Activated T-helper 2 cell treated with anti-CD3 and anti-CD28 coated beads, Interferon-gamma antibody, Interleukin-2, Interleukin-4, amounts not matched to agents 10 μg/mL and 5 μg/mL and 100 μg/mL, durations not matched to agents 14 hours and 24 hours and 36 hours (primary cell): ENCODE results near the gene HOXC12. TPM values are rescaled to one million over a fixed set of nuclear protein-coding genes. Genes with fewer than 3 reads are reported as not detected.

Source experiments
- DNase-seq: peaks from one replicate; pipeline ENCODE4 v3.0.0; 2021; ENCODE audit warnings: low spot score
- H3K27ac Mint-ChIP-seq: one replicate; pipeline ENCODE4 v1.8.0; 2021; ENCODE audit warnings: mixed read lengths
- H3K27me3 Mint-ChIP-seq: one replicate; pipeline ENCODE4 v1.8.0; 2021; ENCODE audit warnings: low read depth, mixed read lengths
- H3K36me3 Mint-ChIP-seq: one replicate; pipeline ENCODE4 v1.8.0; 2021; ENCODE audit warnings: low read depth, mixed read lengths
- H3K4me1 Mint-ChIP-seq: one replicate; pipeline ENCODE4 v1.8.0; 2021; ENCODE audit warnings: low read depth, mixed read lengths
- H3K4me3 Mint-ChIP-seq: one replicate; pipeline ENCODE4 v1.8.0; 2021; ENCODE audit warnings: low read depth, mild to moderate bottlenecking, moderate library complexity, mixed read lengths
- H3K9me3 Mint-ChIP-seq: one replicate; pipeline ENCODE4 v1.8.0; 2021; ENCODE audit warnings: mixed read lengths
- intact Hi-C: fragments of 100-400 bp; cut with micrococcal nuclease; formaldehyde crosslinking; loops from one replicate; pipeline ENCODE4 v1.15.1; 2023
- total RNA-seq: library from RNA; stranded (reverse); gene quantifications from 2 replicates; pipeline ENCODE4 v1.2.3, GENCODE V29; 2022

Gene HOXC12
- total RNA-seq, 1 donor from 2014 or later, result not detected

DNA sequence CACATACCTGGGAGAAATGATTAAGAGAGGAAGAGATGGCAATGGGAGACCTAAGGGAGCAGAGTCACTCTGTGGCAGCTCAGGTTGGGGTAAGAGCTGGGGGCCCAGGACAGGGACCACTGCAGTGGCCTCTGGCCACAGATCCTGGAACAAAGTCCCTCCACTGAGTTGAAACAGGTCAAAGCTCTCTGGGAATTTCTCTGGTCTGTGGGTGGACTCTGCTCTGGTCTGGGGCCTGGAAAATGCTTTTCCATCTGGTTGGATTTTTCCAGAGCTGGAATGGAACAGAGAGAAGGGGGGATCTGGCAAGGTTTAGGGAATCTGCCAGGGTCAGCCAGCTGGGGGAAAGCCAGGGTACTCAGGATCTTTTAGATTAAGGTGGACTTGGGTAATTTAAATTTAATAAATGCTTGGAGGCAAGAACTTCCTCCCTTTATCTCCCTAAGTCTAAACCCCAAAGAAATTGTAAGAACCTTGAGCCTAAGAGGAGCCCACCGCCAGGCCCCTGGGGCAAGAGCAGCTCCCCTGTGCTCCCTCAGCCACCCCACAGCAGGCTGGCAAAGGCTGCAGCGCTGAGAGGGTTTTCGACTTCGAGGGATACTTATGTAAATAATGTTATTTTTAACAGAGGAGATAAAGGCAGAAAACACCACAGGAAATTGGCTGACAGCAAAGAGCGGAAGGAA is 34.0 kb downstream of the HOXC12 start:
- no peak overlapping the region for H3K4me3 Mint-ChIP-seq
- H3K36me3 Mint-ChIP-seq, result no peaks in the 10 kb centered on the region
- no peaks in the 10 kb centered on the region for H3K9me3 Mint-ChIP-seq
- no peak for DNase-seq
- H3K27me3 Mint-ChIP-seq, result peaks cover 91% of the 10 kb centered on the region
- intact Hi-C loops, result no loop called here
- H3K4me1 Mint-ChIP-seq, result peaks cover 21% of the 10 kb centered on the region
- no peak overlapping the region for H3K27ac Mint-ChIP-seq

DNA sequence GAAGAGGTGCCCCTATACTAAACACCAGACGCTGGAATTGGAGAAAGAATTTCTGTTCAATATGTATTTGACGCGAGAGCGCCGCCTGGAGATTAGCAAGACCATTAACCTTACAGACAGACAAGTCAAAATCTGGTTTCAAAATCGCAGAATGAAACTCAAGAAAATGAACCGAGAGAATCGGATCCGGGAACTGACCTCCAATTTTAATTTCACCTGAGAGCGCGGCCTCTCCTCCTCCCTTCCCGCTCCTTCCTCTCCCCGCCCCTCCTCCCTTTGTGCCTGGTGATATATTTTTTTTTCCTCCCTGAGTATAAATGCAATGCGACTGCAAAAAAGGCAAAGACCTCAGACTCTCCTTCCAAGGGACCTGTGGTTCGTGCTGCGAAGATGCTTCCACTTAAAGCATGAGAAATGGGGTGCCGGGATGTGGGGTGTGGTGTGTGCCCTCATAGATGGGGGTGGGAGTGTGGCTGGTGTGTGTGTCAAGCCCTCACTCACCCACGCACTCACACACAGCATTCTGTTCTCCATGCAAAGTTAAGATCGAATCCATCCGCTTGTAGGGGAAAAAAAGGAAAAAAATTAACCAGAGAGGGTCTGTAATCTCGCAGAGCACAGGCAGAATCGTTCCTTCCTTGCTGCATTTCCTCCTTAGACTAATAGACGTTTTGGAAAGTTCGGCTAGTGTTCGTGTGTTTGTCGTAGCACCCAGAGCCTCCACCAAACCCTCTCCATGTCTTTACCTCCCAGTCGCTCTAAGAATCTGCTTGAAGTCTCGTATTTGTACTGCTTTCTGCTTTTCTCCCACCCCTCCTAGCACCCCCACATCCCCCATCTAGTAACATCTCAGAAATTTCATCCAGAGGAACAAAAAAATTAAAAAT is 34.8 kb downstream of the HOXC12 start:
- H3K4me3 Mint-ChIP-seq, result no peak overlapping the region
- intact Hi-C loops, result loop anchor here (10.0 kb wide), 2 partner anchors 55 to 295 kb away; partner anchors contain the start of gene HOXC13
- H3K27me3 Mint-ChIP-seq, result peaks cover 93% of the 10 kb centered on the region
- H3K4me1 Mint-ChIP-seq, result peaks cover 23% of the 10 kb centered on the region
- H3K27ac Mint-ChIP-seq, result no peak overlapping the region
- H3K9me3 Mint-ChIP-seq, result no peaks in the 10 kb centered on the region
- no peak for DNase-seq
- H3K36me3 Mint-ChIP-seq, result no peaks in the 10 kb centered on the region

DNA sequence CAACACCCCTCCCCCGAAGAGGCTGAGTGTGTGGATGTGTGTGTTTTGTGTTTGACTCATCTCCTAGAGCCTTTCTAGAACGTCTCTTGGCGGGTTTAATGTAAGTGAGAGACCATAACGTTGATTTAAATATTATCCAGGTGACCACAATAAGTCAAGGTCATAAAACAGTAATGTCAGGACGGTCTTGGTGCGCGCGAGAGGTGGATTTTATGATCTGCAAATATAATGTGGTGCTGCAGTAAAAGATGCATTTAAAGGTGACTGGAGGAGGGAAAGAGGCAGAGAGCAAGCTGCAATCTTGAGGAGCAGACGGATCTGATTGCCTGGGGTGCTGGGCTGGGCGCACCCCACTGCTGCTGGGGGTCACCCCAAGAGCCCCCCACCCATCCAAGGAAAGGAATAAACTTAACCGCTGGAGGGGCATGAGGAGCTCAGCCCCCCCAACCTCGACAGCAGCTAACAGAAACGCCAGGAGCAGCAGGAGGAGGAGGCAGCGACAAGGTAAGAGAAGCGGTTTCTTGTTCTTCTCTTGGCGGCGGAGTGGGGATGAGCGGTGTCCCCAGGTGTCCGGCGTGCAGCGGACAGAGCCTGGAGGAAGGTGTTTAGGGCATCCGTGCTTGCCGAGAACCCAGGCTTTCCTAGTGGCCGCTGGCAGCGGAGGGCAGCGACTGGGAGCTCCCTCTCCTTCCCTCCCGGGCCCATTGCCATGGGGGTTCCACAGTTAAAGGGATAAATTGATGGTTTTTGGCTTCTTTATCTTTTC is 35.8 kb downstream of the HOXC12 start:
- intact Hi-C loops, result loop anchor here (10.0 kb wide), 2 partner anchors 56 to 296 kb away; partner anchors contain the start of gene HOXC13
- Mint-ChIP-seq H3K9me3 (no peaks in the 10 kb centered on the region), H3K27ac (no peak overlapping the region), H3K27me3 (peaks cover 93% of the 10 kb centered on the region), H3K4me1 (peaks cover 25% of the 10 kb centered on the region), H3K4me3 (no peak overlapping the region), H3K36me3 (no peaks in the 10 kb centered on the region)
- DNase-seq, result no peak

DNA sequence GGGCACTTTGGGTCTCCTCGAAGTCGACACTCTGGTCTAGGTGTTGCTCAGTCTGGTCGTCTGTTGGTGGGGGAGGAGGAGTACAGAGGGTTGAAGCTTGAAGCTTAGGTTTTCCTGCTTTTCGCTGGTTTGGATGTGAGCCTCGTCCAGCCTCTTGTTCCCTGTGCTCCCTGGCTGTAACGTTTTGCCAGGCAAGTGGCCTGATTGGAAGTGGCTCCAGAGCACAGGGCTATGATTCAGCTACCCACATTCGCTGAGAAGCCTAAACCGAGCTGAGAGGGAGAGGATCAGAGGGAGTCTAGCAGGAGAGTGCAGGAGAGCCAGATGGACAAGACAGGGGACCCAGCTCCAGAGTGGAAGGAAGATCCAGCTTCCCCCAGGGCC is 36.4 kb downstream of the HOXC12 start:
- no peaks in the 10 kb centered on the region for H3K9me3 Mint-ChIP-seq
- intact Hi-C loops, result loop anchor here (10.0 kb wide), 2 partner anchors 56 to 296 kb away; partner anchors contain the start of gene HOXC13
- H3K27me3 Mint-ChIP-seq, result peaks cover 95% of the 10 kb centered on the region
- no peak for DNase-seq
- no peak overlapping the region for H3K27ac Mint-ChIP-seq
- H3K36me3 Mint-ChIP-seq, result no peaks in the 10 kb centered on the region
- peaks cover 27% of the 10 kb centered on the region for H3K4me1 Mint-ChIP-seq
- H3K4me3 Mint-ChIP-seq, result no peak overlapping the region

DNA sequence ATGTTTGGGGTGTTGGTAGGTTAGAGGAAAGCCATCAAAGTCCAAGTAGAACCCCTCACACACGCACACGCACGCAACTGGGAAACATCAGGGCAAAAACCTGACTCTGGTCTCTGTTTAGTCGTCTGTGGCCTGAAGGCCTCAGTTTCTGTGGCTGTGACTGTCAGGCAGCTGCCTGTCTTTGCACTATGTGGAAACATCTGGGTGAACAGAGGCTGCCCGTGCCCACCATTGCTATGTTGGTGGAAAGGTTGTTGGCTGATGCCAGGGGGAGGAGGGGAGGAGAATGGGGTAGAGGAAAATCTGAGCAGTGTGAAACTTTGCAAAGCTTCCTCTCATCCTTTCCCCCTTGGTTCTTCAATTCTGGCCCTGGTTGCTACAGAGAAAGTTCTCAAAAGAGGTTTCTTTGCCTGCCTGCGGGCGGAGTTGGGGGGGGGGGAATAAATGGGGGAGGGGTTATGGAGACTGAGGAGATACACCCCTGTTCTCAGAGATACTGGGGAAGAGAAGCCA is 37.7 kb downstream of the HOXC12 start:
- no peak overlapping the region for H3K27ac Mint-ChIP-seq
- no peaks in the 10 kb centered on the region for H3K36me3 Mint-ChIP-seq
- peaks cover 93% of the 10 kb centered on the region for H3K27me3 Mint-ChIP-seq
- intact Hi-C loops, result loop anchor here (10.0 kb wide), 2 partner anchors 58 to 298 kb away; partner anchors contain the start of gene HOXC13
- no peak overlapping the region for H3K4me3 Mint-ChIP-seq
- H3K9me3 Mint-ChIP-seq, result no peaks in the 10 kb centered on the region
- no peak for DNase-seq
- H3K4me1 Mint-ChIP-seq, result peaks cover 27% of the 10 kb centered on the region

DNA sequence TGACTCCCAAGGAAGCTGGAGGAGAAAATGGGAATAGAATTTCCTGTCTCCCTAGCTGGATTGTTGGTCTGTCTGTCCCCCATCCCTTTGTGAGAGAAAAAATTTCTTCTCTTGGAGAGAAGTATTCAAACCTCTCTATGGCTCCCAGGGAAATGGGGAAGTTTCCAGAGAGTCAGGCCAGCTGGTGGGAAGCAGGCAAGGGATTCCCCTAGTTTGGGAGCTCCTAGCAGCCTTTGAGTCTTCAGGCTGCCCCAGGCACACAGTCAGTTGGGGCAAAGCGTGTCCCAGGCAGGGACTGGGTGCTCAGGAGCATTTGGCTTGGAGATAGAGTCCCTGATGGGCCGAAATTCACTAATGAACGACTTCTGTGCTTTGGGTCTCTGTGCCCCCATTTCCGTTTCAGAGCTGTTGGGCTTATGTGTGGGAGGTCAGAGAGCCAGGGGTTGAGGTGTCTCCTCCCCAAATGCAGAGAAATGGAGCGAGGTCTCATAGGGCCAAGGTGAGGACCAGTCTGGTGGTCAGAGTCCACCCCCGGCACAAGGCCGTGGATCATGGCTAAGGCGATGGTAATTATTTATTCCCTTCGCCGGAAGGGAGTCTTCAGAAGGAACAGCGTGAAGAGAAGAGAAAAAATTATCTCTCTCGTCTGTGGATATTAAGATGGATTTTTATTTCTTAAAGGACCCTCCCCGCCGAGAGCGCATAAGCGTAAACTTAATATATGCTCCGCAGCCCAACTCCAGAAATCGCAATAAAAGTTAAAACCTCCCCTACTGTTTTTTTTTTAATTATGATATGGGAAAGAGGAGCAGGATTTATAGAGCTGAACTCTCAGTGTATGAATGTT is 38.7 kb downstream of the HOXC12 start:
- no peak overlapping the region for H3K4me3 Mint-ChIP-seq
- H3K27ac Mint-ChIP-seq, result no peak overlapping the region
- H3K9me3 Mint-ChIP-seq, result no peaks in the 10 kb centered on the region
- no peaks in the 10 kb centered on the region for H3K36me3 Mint-ChIP-seq
- no peak for DNase-seq
- H3K27me3 Mint-ChIP-seq, result peaks cover 94% of the 10 kb centered on the region
- intact Hi-C loops, result loop anchor here (10.0 kb wide), 2 partner anchors 59 to 299 kb away; partner anchors contain the start of gene HOXC13
- H3K4me1 Mint-ChIP-seq, result peaks cover 28% of the 10 kb centered on the region

DNA sequence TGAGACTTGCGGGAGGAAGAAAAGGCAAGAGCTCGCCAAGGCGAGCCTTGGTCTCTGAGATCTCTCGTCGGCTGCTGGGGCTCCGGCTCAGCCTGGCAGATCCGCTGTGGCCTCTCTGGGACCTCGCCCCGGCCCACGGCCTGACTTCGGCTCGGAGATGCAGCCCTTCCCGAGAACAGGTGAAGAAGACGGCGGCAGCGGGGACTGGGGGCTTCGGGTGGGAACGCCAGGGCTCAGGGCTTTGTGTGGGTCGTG is 39.2 kb downstream of the HOXC12 start:
- no peak overlapping the region for H3K4me3 Mint-ChIP-seq
- intact Hi-C loops, result loop anchor here (10.0 kb wide), 2 partner anchors 59 to 299 kb away; partner anchors contain the start of gene HOXC13
- peaks cover 94% of the 10 kb centered on the region for H3K27me3 Mint-ChIP-seq
- H3K9me3 Mint-ChIP-seq, result no peaks in the 10 kb centered on the region
- H3K4me1 Mint-ChIP-seq, result peaks cover 27% of the 10 kb centered on the region
- no peaks in the 10 kb centered on the region for H3K36me3 Mint-ChIP-seq
- no peak for DNase-seq
- peak overlapping the region; percentile 52 for H3K27ac Mint-ChIP-seq

DNA sequence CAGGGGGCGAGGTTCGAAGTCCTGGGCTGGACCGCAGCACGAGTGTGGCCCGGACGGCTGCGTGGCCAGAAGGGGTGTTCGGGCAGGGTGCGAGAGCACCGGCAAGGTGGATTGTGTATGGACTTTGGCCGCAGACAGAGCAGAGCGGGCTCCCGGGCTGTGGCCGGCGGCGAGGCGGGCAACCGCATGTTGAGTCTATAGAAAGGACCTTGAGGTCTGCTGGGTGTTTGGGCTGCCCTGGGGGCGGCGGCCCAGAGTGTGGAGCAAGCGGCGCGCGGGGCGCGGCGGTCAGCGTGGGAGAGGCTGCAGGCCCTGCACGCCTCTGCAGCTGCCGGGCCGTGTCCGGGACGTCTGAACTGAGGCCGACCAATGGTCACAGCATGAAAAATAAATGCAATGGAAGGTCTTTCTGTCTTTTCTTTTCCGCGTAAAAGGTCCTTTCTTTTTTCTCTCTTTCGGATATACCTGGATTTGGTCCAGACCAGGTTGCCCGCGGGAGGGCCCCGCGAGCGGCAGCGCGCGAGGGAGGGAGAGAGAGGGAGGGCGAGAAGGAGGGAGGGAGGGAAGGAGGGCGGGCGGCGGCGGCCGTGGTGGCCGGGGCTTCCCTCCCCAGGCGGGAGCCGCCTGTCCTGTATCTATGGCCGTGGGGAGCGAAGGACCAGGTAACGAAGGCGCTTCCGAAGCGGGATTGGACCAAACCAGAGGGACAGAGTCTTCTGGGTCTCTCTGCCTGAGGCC is 39.7 kb downstream of the HOXC12 start:
- H3K4me3 Mint-ChIP-seq, result no peak overlapping the region
- H3K27ac Mint-ChIP-seq, result peak overlapping the region; percentile 52
- no peaks in the 10 kb centered on the region for H3K9me3 Mint-ChIP-seq
- intact Hi-C loops, result loop anchor here (5.0 to 10.0 kb wide), 3 partner anchors 58 to 300 kb away; partner anchors contain the start of genes HOXC13 and HOXC4
- H3K4me1 Mint-ChIP-seq, result peaks cover 23% of the 10 kb centered on the region
- DNase-seq, result no peak
- H3K36me3 Mint-ChIP-seq, result no peaks in the 10 kb centered on the region
- peaks cover 93% of the 10 kb centered on the region for H3K27me3 Mint-ChIP-seq

DNA sequence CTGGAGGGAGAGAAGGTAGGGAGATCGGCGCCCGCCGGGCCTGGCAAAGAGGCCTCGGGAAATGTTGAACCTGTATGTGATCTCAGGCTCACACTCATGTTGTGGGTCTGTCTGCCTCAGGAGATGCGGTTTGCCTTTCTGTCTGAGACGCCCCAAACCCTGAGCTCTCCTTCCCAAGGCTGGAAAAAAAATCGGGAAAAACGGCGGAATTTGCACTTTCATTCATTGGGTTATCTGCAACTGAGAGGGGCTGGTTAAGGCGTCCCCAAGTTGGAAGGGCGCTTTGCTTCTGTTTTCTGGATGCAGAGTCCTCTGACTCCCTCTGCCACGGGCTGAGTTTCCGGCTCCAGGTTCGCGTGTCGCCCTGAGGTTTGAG is 40.3 kb downstream of the HOXC12 start:
- DNase-seq, result no peak

DNA sequence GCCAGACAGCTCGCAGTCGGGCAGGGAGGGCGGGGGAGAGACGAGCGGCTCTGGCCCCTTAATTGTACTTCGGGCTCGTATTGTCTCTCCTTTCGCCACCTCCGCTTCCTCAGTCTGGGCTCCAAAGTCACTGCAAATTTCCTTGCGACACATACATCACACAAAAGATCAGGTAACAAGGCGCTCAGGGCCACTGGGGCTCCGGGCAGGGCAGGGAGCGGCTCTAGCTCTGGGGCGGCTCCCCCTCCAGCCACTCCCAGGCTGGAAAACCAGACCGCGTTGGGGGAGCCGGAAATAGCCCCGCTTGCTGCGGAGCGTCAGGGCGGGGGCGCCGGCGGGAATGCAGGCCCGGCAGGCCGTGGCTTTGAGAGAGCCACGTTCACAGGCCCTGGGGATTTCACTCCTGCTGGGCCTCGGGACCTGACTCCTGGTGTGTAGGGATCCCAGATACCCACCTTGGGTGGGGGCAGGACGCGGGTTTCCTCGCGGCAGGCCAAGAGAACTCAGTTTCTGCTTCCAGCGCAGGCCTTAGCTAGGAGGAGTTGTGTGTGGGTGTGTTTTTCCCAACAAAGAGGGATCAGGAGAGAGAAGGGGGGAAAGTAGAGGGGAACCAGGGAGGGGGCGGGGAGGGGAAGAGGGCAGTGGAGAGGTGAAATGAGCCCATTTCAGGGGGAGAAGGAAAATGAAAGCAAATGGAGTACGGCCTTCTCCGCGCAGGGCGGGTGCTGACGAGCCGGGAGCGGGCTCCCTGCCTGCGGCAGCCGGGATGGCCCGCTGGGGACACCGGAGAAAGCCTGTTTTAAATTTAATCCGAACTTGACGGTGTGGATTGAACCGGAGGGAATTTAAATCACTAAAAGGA is 40.9 kb downstream of the HOXC12 start:
- DNase-seq, result no peak
- H3K27me3 Mint-ChIP-seq, result peaks cover 90% of the 10 kb centered on the region
- no peaks in the 10 kb centered on the region for H3K9me3 Mint-ChIP-seq
- no peaks in the 10 kb centered on the region for H3K36me3 Mint-ChIP-seq
- H3K27ac Mint-ChIP-seq, result no peak overlapping the region
- peaks cover 18% of the 10 kb centered on the region for H3K4me1 Mint-ChIP-seq
- H3K4me3 Mint-ChIP-seq, result peak overlapping the region; percentile 59
- intact Hi-C loops, result loop anchor here (2.0 to 10.0 kb wide), 4 partner anchors 43 to 301 kb away; partner anchors contain the start of genes HOXC13 and HOXC4

More for the DNA sequence above, 40.3 kb downstream of the HOXC12 start:
- Mint-ChIP-seq H3K27ac (no peak overlapping the region), H3K36me3 (no peaks in the 10 kb centered on the region), H3K9me3 (no peaks in the 10 kb centered on the region), H3K27me3 (peaks cover 92% of the 10 kb centered on the region), H3K4me3 (no peak overlapping the region), H3K4me1 (peaks cover 20% of the 10 kb centered on the region)
- intact Hi-C loops, result loop anchor here (5.0 to 10.0 kb wide), 3 partner anchors 57 to 300 kb away; partner anchors contain the start of genes HOXC13 and HOXC4
